GM19351 (cell line): ENCODE data around the gene STXBP1.
"Not testable (repeated sequence)": the region's sequence is repeated elsewhere in the genome, so short reads cannot be mapped to it uniquely, and the experiment has no call there.

Experiments
- ATAC-seq: cut with Tn5 transposase; IDR thresholded peaks from one replicate; pipeline ENCODE4 v1.9.1; 2021; ENCODE audit warnings: mild to moderate bottlenecking, moderate library complexity; ENCODE audit not compliant: unreplicated experiment

Gene STXBP1

GRCh38 chr9:127613583-127613954 is 1.5 kb downstream of the STXBP1 start:
- ATAC-seq, result no peak

GRCh38 chr9:127614961-127615360 is 2.9 kb downstream of the STXBP1 start:
- ATAC-seq, result no peak

DNA sequence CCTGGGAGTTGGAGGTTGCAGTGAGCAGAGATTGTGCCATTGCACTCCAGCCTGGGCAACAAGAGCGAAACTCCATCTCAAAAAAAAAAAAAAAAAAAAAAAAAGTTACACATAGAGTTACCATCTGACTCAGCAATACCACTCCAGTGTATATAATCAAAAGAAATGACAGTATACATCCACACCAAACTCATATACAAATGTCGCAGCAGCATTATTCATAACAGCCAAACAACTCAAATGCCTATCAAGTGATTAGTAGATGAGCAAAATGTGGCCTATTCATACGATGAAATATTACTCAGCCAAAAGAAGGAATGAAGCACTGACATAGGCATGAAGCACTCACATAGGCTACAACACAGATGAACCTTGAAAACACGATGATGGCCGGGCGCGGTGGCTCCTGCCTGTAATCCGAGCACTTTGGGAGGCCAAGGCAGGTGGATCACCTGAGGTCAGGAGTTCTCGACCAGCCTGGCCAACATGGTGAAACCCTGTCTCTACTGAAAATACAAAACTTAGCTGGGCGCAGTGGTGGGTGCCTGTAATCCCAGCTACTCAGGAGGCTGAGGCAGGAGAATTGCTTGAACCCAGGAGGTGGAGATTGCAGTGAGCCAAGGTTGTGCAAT is 9.4 kb downstream of the STXBP1 start:
- not testable (repeated sequence) for ATAC-seq

DNA sequence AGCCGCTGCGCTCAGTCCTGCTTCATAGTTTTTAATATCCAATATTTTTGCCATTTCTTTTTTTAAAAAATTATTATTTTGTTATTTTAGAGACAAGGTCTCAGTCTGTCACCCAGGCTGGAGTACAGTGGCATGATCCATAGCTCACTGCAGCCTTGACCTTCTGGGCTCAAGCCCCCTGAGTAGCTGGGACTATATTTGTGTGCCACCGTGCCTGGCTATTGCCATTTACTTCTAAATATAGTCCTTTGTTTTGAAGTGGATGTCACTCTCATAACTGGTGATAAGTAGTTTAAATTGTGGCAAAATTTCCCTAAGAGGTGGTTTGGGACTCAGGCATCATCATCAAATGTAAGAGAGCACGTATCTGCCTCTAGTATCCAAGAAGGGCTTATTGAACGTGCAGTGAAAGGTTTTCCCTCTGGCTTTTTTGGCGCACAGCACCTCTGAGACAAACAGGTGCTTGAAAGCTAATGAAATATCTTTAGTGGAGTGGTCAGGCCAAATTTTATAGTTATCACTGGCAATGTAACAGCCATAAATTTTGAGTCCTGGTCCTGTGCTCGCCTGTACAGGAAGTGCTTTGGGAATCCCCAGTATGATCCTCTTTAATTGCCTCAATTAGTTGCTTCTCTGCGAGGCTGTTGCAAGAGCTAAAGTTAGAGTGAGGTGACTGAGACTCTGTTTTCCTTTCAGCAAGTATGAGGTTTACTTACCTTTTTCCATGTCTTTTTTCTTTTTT is 14.8 kb downstream of the STXBP1 start:
- no peak for ATAC-seq

- ATAC-seq, result no peak
These were observed 15.4 kb downstream of the STXBP1 start for GRCh38 chr9:127627494-127627855.

DNA sequence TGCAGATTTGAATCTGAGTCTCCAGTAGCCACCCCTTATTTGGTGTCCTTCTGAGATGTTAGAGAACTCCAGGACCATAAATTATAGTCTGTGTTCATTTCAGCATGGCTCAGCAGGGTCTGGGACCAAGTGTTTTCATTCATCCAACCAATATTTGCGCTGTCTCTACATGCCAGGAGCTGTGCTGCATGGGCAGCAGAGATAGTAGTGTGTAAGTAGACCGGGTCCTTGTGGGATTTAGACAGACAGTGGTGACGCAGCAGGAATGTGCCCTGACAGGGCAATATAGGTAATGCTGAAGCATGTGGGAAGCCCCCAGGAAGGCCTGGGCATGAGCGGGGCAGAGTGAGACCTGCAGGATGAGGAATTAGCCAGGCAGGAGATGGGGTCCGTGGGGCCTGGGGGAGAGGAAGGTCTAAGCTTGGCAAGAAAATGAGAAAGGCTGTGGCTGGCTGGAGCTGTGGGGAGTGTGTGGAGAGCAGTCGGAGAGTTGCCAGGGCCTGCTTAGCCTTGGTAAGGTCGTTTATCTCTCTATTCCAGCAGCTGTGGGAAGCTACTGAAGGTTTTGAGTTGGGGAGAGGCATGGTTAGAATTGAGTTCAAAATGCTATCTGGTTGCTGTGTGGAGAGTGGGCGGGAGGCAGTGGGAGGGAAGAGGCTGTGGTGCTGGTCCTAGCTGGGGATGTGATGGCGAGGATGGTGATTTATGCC is 16.8 kb downstream of the STXBP1 start:
- no peak for ATAC-seq

GRCh38 chr9:127629468-127630081 is 17.5 kb downstream of the STXBP1 start:
- ATAC-seq, result no peak

DNA sequence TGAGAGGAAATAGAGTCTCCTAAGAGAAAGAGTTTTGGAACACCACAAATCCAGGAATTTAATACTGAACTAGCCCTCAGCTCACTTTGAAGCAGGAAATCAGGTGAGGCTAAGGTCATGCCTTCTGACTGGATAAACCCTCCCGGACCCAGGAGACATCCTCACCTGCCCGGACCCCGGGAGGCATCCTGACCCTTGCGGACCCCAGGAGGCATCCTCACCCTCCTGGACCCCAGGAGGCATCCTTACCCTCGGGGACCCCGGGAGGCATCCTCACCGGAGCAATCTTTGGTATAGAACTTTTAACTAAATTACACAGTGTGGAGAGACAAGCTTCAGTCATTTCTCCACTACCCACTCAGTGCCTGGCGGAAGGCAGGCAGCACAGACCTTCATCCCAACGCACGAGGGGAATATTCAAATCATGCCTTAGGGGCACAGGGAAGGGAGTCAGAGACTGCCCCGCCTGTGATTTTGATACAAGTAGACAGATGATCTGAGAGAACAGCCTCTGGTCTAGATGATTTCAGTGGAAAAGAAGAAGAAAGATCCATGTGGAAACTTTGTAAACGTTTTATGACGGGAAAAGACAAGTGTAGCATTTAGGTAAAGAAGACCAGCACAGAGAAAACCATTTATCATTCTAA is 21.3 kb downstream of the STXBP1 start:
- no peak for ATAC-seq

DNA sequence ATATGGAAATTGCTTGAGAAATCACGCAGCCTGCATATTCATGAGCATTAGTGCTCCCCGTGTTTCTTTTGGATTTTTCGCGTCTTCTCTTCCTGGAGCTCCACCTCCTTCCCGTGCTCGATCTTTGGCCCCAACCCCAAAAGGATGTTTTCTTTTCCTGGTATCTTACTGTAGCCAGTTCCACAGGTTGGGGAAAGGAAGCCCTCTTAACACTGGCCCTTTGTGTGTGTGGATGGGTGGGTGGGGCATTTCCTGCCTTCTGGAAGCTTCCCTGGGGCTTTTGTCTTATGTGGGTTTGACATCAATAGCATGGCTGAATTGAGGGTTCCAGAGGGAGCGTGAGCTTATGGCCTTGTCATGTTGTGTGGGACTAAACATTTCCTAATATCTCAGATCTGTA is 21.9 kb downstream of the STXBP1 start:
- ATAC-seq, result no peak

DNA sequence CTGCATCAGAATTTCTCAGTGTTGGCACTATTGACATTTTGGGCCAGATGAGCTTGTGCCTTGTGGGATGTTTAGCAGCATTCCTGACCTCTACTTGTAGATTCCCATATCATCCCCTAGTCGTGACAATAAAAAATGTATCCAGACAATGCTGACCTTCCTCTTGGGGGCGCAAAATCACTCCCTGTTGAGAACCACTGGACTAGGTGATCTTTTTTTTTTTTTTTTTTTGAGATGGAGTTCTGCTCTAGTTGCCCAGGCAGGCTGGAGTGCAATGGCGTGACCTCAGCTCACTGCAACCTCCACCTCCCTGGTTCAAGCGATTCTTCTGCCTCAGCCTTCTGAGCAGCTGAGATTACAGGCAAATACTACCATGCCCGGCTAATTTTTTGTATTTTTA is 22.6 kb downstream of the STXBP1 start:
- ATAC-seq, result no peak

GRCh38 chr9:127635201-127635735 is 23.2 kb downstream of the STXBP1 start:
- ATAC-seq, result no peak

DNA sequence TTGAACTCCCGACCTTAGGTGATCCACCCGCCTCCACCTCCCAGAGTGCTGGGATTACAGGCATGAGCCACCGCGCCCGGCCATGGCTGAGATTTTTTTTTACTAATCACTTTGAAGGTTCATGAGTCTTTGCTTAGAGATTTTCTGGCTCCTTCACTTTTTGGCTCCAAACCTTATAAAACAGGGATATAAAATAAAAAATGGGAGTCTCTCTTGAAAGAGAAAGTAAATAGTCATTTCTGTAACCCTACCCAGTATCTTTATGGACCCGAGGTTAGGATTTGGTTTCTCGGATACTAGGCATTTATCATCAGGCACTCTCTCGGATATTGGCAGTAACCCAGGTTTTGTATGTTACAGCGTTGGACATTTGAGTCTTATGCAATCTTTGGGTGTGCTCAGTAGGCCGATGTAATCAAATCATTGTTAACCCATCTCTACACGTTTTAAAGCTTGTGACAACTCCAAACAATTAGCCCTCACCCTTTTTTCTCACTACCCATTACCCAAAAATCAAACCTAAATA is 25.3 kb downstream of the STXBP1 start:
- no peak for ATAC-seq

GRCh38 chr9:127640908-127641545 is 28.9 kb downstream of the STXBP1 start:
- ATAC-seq, result no peak

- ATAC-seq, result no peak
These were observed 30.1 kb downstream of the STXBP1 start for GRCh38 chr9:127642082-127642740.

DNA sequence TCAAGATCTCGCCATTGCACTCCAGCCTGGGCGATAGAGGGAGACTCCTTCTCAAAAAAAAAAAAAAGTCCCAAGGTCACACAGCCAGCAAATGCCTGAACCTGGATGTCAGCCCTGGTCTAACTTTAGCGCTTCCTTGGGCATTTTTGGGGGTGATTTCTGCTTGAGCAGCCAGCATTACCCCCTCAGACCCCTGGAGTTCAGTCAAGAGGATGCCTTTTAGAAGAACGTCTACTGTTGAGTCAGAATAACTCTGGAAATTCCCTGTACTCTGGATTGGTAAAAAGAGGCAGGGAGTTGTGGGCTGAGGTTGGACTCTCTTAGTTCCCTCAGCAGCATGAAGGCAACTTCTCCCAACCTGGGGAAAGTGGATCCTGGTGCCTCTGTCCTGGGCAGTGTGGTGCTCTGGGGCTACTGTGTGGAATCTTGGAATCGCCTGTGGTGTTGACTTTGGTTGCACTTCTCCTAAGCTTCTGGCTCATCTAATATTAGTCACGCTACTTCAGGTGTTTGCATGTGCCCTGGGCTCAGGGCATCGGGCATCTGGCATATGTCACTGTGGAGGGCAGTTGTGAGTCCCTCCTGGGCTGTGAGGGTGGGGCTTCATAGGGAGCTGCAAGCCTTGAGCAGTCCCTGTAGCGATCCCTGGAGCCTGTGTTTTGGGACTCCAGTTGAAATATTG is 32.2 kb downstream of the STXBP1 start:
- no peak for ATAC-seq

DNA sequence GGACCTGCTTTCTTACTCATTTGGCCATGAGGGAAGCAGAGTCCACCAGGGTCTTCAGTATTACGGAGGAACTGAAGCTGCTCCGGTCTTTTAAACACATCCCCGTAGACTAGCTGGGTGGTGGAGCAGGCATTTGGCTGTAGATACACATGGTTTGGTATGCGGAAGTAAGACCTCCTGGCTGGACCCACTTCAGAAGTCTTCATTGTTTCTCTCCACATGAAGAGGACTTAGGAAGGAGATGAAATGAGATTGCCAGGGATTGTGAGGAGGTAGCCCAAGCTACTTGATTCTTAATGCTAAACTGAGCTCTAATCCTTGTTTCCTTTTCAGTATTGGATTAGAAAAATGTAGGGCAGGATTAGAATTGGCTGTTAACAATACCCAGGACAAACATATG is 32.9 kb downstream of the STXBP1 start:
- no peak for ATAC-seq

GRCh38 chr9:127647451-127647850 is 35.4 kb downstream of the STXBP1 start:
- ATAC-seq, result no peak

DNA sequence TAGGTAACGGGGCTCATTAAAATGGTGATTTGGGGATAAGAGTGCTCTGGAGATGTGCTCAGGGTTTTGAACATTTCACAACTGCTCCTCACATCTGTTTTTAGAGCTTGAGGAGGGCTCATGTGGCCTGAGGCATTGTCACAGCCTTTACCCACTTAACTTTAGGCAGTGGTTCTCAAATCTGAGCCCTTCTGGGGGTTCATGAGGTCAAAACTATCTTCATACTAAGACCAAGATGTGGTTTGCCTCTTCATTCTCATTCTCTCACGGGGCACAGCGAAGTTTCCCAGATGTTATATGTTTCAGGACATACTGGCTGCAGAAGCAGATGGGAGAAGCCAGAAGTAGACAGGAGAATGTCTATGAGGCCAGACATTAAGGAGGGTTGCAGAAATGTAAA is 38.4 kb downstream of the STXBP1 start:
- no peak for ATAC-seq
